Measurements from ENCODE around the gene ORAI3.

DNA sequence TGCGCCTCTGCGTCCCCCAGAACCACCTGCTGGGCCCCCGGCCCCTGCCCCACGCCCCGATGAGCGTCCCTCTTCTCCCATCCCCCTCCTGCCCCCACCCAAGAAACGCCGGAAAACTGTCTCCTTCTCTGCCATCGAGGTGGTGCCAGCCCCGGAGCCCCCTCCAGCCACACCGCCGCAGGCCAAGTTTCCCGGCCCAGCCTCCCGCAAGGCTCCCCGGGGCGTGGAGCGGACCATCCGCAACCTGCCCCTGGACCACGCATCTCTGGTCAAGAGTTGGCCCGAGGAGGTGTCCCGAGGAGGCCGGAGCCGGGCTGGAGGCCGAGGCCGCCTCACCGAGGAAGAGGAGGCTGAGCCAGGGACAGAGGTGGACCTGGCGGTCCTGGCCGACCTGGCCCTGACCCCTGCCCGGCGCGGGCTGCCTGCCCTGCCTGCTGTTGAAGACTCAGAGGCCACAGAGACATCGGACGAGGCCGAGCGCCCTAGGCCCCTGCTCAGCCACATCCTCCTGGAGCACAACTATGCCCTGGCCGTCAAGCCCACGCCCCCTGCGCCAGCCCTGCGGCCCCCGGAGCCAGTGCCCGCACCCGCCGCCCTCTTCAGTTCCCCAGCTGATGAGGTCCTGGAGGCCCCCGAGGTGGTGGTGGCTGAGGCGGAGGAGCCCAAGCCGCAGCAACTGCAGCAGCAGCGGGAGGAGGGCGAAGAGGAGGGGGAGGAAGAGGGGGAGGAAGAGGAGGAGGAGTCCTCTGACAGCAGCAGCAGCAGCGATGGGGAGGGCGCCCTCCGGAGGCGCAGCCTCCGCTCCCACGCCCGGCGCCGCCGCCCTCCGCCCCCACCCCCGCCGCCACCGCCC is 30.5 kb downstream of the ORAI3 start:
- TF ChIP-seq, protein P1, sequence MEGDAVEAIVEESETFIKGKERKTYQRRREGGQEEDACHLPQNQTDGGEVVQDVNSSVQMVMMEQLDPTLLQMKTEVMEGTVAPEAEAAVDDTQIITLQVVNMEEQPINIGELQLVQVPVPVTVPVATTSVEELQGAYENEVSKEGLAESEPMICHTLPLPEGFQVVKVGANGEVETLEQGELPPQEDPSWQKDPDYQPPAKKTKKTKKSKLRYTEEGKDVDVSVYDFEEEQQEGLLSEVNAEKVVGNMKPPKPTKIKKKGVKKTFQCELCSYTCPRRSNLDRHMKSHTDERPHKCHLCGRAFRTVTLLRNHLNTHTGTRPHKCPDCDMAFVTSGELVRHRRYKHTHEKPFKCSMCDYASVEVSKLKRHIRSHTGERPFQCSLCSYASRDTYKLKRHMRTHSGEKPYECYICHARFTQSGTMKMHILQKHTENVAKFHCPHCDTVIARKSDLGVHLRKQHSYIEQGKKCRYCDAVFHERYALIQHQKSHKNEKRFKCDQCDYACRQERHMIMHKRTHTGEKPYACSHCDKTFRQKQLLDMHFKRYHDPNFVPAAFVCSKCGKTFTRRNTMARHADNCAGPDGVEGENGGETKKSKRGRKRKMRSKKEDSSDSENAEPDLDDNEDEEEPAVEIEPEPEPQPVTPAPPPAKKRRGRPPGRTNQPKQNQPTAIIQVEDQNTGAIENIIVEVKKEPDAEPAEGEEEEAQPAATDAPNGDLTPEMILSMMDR (conservative IDR thresholded peaks at IDR 0.05; ENCODE audit: low read length): no peak
- no peak for TF ChIP-seq EZH2phosphoT487 (IDR thresholded peaks at IDR 0.05; ENCODE audit: borderline replicate concordance, low read depth, low read length)
